K562 (cell line): ENCODE measurements around the gene HSDL2. TPM values are rescaled to one million over a fixed set of nuclear protein-coding genes. Genes with fewer than 3 reads are reported as not detected.

Experiments used
- ATAC-seq: fragments of 200-7000 bp; cut with Tn5 transposase; 3 replicates; pipeline ENCODE4 v1.9.1; 2020; ENCODE audit warnings: moderate library complexity
- BruUV-seq: library from RNA; stranded (reverse); fragments of 400-500 nt; replicated peaks from 2 replicates; lab custom pipeline; 2021; lab: Mats Ljungman, UMichigan
- CTCF ChIA-PET: fragments of 300-600 bp; formaldehyde crosslinking; extraction: SDS; loops from one replicate; lab custom pipeline; 2021; ENCODE audit warnings: low intra/inter-chr PET ratio; lab: Yijun Ruan, JAX
- POLR2A ChIA-PET: fragments of 300-600, 350-650 bp; sonication (Branson Sonifier 250); formaldehyde crosslinking; extraction: SDS; loops from one replicate; lab custom pipeline; 2021; ENCODE audit warnings: antibody characterized with exemption, inconsistent platforms; lab: Yijun Ruan, JAX
- DNase-seq, 4 experiments: peaks; one replicate each; pipeline versions ENCODE4 v3.0.0 to v3.0.0-alpha.2; 2011 to 2018; ENCODE audit warnings: low spot score in 3 of 4, mixed read lengths in 3 of 4; ENCODE audit errors: extremely low read depth in 1 of 4
- FAIRE-seq: peaks from 2 replicates; lab custom pipeline; 2011; peaks lifted over from hg19 to GRCh38; lab: Jason Lieb, UNC
- H2AFZ ChIP-seq: 2 replicates; pipeline ENCODE4 v1.6.0; 2011; ENCODE audit warnings: low read depth, low read length, control low read depth, inconsistent platforms
- H3K27ac ChIP-seq: fragments of 200-600 bp; 3 replicates; pipeline ENCODE4 v1.8.0; 2011; ENCODE audit warnings: low read depth, mild to moderate bottlenecking, control low read depth, inconsistent platforms, low read length, moderate library complexity, mixed read lengths; ENCODE audit errors: extremely low read depth
- H3K27me3 ChIP-seq, 2 experiments: fragments of 300-600 bp in 1 of 2; 2 replicates in 1 of 2; 3 replicates in 1 of 2; pipeline versions ENCODE4 v1.6.0 to v1.8.0; 2011; ENCODE audit warnings: inconsistent platforms in 2 of 2, low read length in 2 of 2, mild to moderate bottlenecking in 1 of 2, mixed read lengths in 1 of 2, moderate library complexity in 1 of 2; ENCODE audit not compliant: control insufficient read depth in 2 of 2, insufficient read depth in 2 of 2
- H3K36me3 ChIP-seq: fragments of 300-600 bp; 3 replicates; pipeline ENCODE4 v1.8.0; 2011; ENCODE audit warnings: mild to moderate bottlenecking, low read length, inconsistent platforms; ENCODE audit not compliant: control insufficient read depth, insufficient read depth
- H3K4me1 ChIP-seq, 2 experiments: fragments of 200-600 bp in 1 of 2; replicated peaks in 1 of 2; 2 replicates in 1 of 2; 3 replicates in 1 of 2; pipeline versions ENCODE4 v1.5.1 to v1.8.0; 2011; ENCODE audit warnings: inconsistent platforms in 2 of 2, low read length in 2 of 2, mild to moderate bottlenecking in 1 of 2, mixed read lengths in 1 of 2, moderate library complexity in 1 of 2; ENCODE audit not compliant: control insufficient read depth in 2 of 2, insufficient read depth in 2 of 2
- H3K4me2 ChIP-seq: 2 replicates; pipeline ENCODE4 v1.6.1; 2011; ENCODE audit warnings: low read length, control low read depth, inconsistent platforms, mixed read lengths; ENCODE audit not compliant: insufficient read depth
- H3K4me3 ChIP-seq: fragments of 200-600 bp; sonication (generic), shearing (Covaris generic); 2 replicates; pipeline ENCODE4 v1.5.1; 2016; ENCODE audit warnings: control low read depth, inconsistent platforms
- H3K79me2 ChIP-seq: fragments of 200-600 bp; 3 replicates; pipeline ENCODE4 v1.8.0; 2011; ENCODE audit warnings: low read length, inconsistent platforms; ENCODE audit not compliant: control insufficient read depth, insufficient read depth
- H3K9ac ChIP-seq, 2 experiments: 2 replicates each; pipeline versions ENCODE4 v1.6.0 to v1.6.1; 2011; ENCODE audit warnings: low read depth in 2 of 2, low read length in 2 of 2, control low read depth in 1 of 2, inconsistent platforms in 1 of 2, mild to moderate bottlenecking in 1 of 2, mixed read lengths in 1 of 2; ENCODE audit not compliant: insufficient read depth in 1 of 2
- H3K9me1 ChIP-seq: one replicate; pipeline ENCODE4 v1.6.0; 2011; ENCODE audit warnings: inconsistent platforms, mild to moderate bottlenecking, low read length, moderate library complexity; ENCODE audit not compliant: control insufficient read depth, insufficient read depth
- H3K9me3 ChIP-seq: replicated peaks from 2 replicates; pipeline ENCODE4 v1.5.1; 2011; ENCODE audit warnings: low read depth, low read length, inconsistent platforms; ENCODE audit not compliant: control insufficient read depth, insufficient read depth
- H4K20me1 ChIP-seq: replicated peaks from 2 replicates; pipeline ENCODE4 v1.6.1; 2011; ENCODE audit warnings: low read length, inconsistent platforms, mixed read lengths; ENCODE audit not compliant: control insufficient read depth, insufficient read depth
- CEBPB ChIP-seq: fragments of 450-650 bp; IDR thresholded peaks from 2 replicates; pipeline ENCODE4 v1.6.1; 2016; ENCODE audit warnings: missing genetic modification characterization, missing compliant biosample characterization
- CEBPG ChIP-seq, 3 experiments: fragments of 200-800 bp in 1 of 3; sonication (Bioruptor generic) in 1 of 3; sonication (generic) in 1 of 3; formaldehyde crosslinking in 1 of 3; IDR thresholded peaks in 2 of 3; conservative IDR thresholded peaks in 1 of 3; 2 replicates each; pipeline versions ENCODE4 v1.6.1 to v1.8.0; 2016 to 2022; ENCODE audit warnings: missing compliant biosample characterization in 2 of 3, missing genetic modification characterization in 2 of 3, mild to moderate bottlenecking in 1 of 3, missing genetic modification reagents in 1 of 3
- E2F5 ChIP-seq: sonication (generic); formaldehyde crosslinking; IDR thresholded peaks from 2 replicates; pipeline ENCODE4 v1.8.0; 2022; ENCODE audit warnings: mild to moderate bottlenecking, missing genetic modification reagents
- GABPA ChIP-seq: fragments of 200-800 bp; sonication (Bioruptor generic); conservative IDR thresholded peaks from 2 replicates; pipeline ENCODE4 v1.6.1; 2016; ENCODE audit warnings: low read depth, missing genetic modification characterization, missing compliant biosample characterization
- HNRNPL ChIP-seq: fragments of 200-400 bp; formaldehyde crosslinking; IDR thresholded peaks from 2 replicates; pipeline ENCODE4 v1.6.1; 2017; ENCODE audit warnings: low read depth, mild to moderate bottlenecking, low read length
- NFE2 ChIP-seq: IDR thresholded peaks from 2 replicates; pipeline ENCODE4 v1.6.1; 2014; ENCODE audit warnings: antibody characterized with exemption, low read depth
- PCBP1 ChIP-seq: fragments of 200-400 bp; formaldehyde crosslinking; IDR thresholded peaks from 2 replicates; pipeline ENCODE4 v1.6.1; 2018; ENCODE audit warnings: mild to moderate bottlenecking, low read depth, low read length; ENCODE audit not compliant: poor library complexity, severe bottlenecking
- PTTG1 ChIP-seq: fragments of 450-650 bp; IDR thresholded peaks from 2 replicates; pipeline ENCODE4 v1.6.1; 2016; ENCODE audit warnings: low read depth, mild to moderate bottlenecking, missing genetic modification characterization, missing compliant biosample characterization
- PURB ChIP-seq: sonication (generic); formaldehyde crosslinking; IDR thresholded peaks from 2 replicates; pipeline ENCODE4 v1.9.0; 2021; ENCODE audit warnings: low read depth, mild to moderate bottlenecking, missing genetic modification reagents
- RBM22 ChIP-seq: fragments of 200-400 bp; formaldehyde crosslinking; IDR thresholded peaks from 2 replicates; pipeline ENCODE4 v1.6.1; 2018; ENCODE audit warnings: low read length, low read depth; ENCODE audit not compliant: poor library complexity, severe bottlenecking
- SNIP1 ChIP-seq: fragments of 450-650 bp; IDR thresholded peaks from 2 replicates; pipeline ENCODE4 v1.7.1; 2017; ENCODE audit warnings: low read depth, mild to moderate bottlenecking
- SOX6 ChIP-seq: fragments of 450-650 bp; IDR thresholded peaks from 2 replicates; pipeline ENCODE4 v1.6.1; 2014; ENCODE audit warnings: mild to moderate bottlenecking
- ZBTB5 ChIP-seq: fragments of 450-650 bp; IDR thresholded peaks from 2 replicates; pipeline ENCODE4 v1.6.1; 2017; ENCODE audit warnings: antibody characterized with exemption
- ZNF217 ChIP-seq: sonication (generic); formaldehyde crosslinking; IDR thresholded peaks from 2 replicates; pipeline ENCODE4 v1.8.0; 2022; ENCODE audit warnings: mild to moderate bottlenecking, missing genetic modification reagents
- ZNF431 ChIP-seq: sonication (generic); formaldehyde crosslinking; IDR thresholded peaks from 2 replicates; pipeline ENCODE4 v1.8.0; 2022; ENCODE audit warnings: mild to moderate bottlenecking, missing genetic modification reagents
- ZNF766 ChIP-seq: fragments of 200-800 bp; sonication (Bioruptor generic); conservative IDR thresholded peaks from 2 replicates; pipeline ENCODE4 v1.6.1; 2016; ENCODE audit warnings: missing genetic modification characterization, missing compliant biosample characterization
- WGBS: fragments of 100-300 bp; shearing (Covaris generic); methylation state at CpG from one replicate; pipeline ENCODE4 v1.1.6; 2016; ENCODE audit warnings: low coverage, mixed read lengths; ENCODE audit not compliant: insufficient coverage; ENCODE audit errors: missing lambda C conversion rate; 5-methylcytosine and 5-hydroxymethylcytosine counted together
- in situ Hi-C: fragments of 300-500 bp; cut with MboI; formaldehyde crosslinking; loops from 4 replicates; pipeline ENCODE4 v1.15.0; 2018; ENCODE audit warnings: inconsistent platforms, mixed read lengths
- intact Hi-C: fragments of 100-400 bp; cut with micrococcal nuclease; formaldehyde crosslinking; loops from 2 replicates; pipeline ENCODE4 v1.14.2; 2022
- polyA plus RNA-seq, 8 experiments: library from polyadenylated mRNA; depleted of rRNA in 4 of 8; stranded (reverse) in 5 of 8; unstranded in 3 of 8; fragments of >200 nt; fragmentation: Nextera tagmentation in 2 of 8; fragmentation: Illumina TruSeq in 1 of 8; extraction: Ambion mirVana in 2 of 8; extraction: Trizol in 1 of 8; gene quantifications; 2 replicates each; pipeline versions ENCODE4 v1.2.1 to v1.2.3, GENCODE V29; 2011 to 2014; ENCODE audit warnings: inconsistent platforms in 1 of 8, missing spikeins in 1 of 8
- total RNA-seq, 7 experiments: library from RNA; depleted of rRNA in 6 of 7; stranded (reverse); fragments of >200 nt in 6 of 7; fragmentation: Illumina TruSeq in 2 of 7; extraction: Trizol in 2 of 7; gene quantifications; 2 replicates each; pipeline versions ENCODE4 v1.2.1 to v1.2.3, GENCODE V29; 2011 to 2021; ENCODE audit warnings: low replicate concordance in 1 of 7

The HSDL2 gene
- total and polyA plus RNA-seq, 9 of the 15 experiments (the other 6 are each of a cell fraction or from before 2014, with no cell fraction given): 22.8 to 74.1 (median 35.6) TPM

GRCh38 chr9:112369817-112370216 is 10.1 kb upstream of the HSDL2 start:
- ChIA-PET POLR2A (interaction anchor here (1.1 kb wide), 1 partner anchor 10 kb away, joined by 6 read pairs; the partner anchor contains the start of gene HSDL2), CTCF (no interaction called here)
- Histone ChIP-seq H3K9ac (no peak overlapping the region), H3K27ac (no peak overlapping the region), H4K20me1 (no peaks in the 10 kb centered on the region), H2AFZ (no peak overlapping the region), H3K36me3 (no peaks in the 10 kb centered on the region), H3K4me2 (no peak overlapping the region), H3K9me1 (no peaks in the 10 kb centered on the region), H3K4me1 (no peaks in the 10 kb centered on the region), H3K9me3 (peaks cover 4% of the 10 kb centered on the region; the same call in 1 of the 2 replicates), H3K79me2 (no peaks in the 10 kb centered on the region), H3K27me3 (no peaks in the 10 kb centered on the region), H3K4me3 (no peak overlapping the region)
- DNase-seq (no peak), ATAC-seq (no peak), FAIRE-seq (no peak)
- in situ Hi-C loops: no loop called here
- no TSS peak for BruUV-seq
- 18% methylated on average over 1 of the region's 1 CpG for WGBS
- intact Hi-C loops: loop anchor here (10.0 kb wide), 3 partner anchors 55 to 425 kb away; no protein-coding TSS in a partner anchor
- peak; percentile 70; the same call in 1 of the 2 replicates for TF ChIP-seq ZNF766 (CRISPR knock-in tag)
- TF ChIP-seq ZBTB5: no peak
- no peak for TF ChIP-seq CEBPB (tag)
- TF ChIP-seq E2F5 (CRISPR knock-in tag): no peak
- TF ChIP-seq PURB (CRISPR knock-in tag): no peak
- no peak for TF ChIP-seq CEBPG (CRISPR knock-in tag; IDR thresholded peaks at IDR 0.05)
- no peak for TF ChIP-seq CEBPG (tag; conservative IDR thresholded peaks at IDR 0.05 in 1 of 2, IDR thresholded peaks at IDR 0.05 in 1 of 2)
- TF ChIP-seq RBM22: no peak
- no peak for TF ChIP-seq PTTG1 (tag)
- no peak for TF ChIP-seq ZNF217
- TF ChIP-seq HNRNPL: no peak
- peak; percentile 69; the same call in 1 of the 2 replicates for TF ChIP-seq ZNF431 (CRISPR knock-in tag)
- no peak for TF ChIP-seq SOX6
- TF ChIP-seq SNIP1: no peak
- TF ChIP-seq NFE2: no peak
- no peak for TF ChIP-seq GABPA (tag)
- no peak for TF ChIP-seq PCBP1
